Pancreas (tissue), 10 donors: ENCODE measurements around the gene TAS2R43. TPM values are rescaled to one million over a fixed set of nuclear protein-coding genes. Genes with fewer than 3 reads are reported as not detected.
"Not testable (repeated sequence)": the region's sequence is repeated elsewhere in the genome, so short reads cannot be mapped to it uniquely, and the experiment has no call there.

Source experiments
- ATAC-seq, 4 donors: fragments of 200-7000 bp; cut with Tn5 transposase; one replicate each; pipeline versions ENCODE4 v1.8.0 to v1.9.1; 2020; ENCODE audit warnings: mild to moderate bottlenecking in 4 of 4, moderate library complexity in 4 of 4
- DNase-seq, 6 donors: peaks; one replicate each; pipeline ENCODE4 v3.0.0-alpha.2; 2020
- FAIRE-seq: peaks from 2 replicates; lab custom pipeline; 2012; peaks lifted over from hg19 to GRCh38; lab: Jason Lieb, UNC
- H3K27ac ChIP-seq, 4 donors: fragments of 200-600 bp; sonication (generic); 1 replicate in 3 of 4; 2 replicates in 1 of 4; pipeline versions ENCODE4 v1.5.0 to v1.8.0; 2020
- H3K27me3 ChIP-seq, 4 donors: fragments of 200-600 bp; one replicate each; pipeline ENCODE4 v1.8.0; 2021
- H3K36me3 ChIP-seq, 3 donors: fragments of 200-600 bp; sonication (generic) in 1 of 3; one replicate each; pipeline versions ENCODE4 v1.5.0 to v1.8.0; 2020 to 2021
- H3K4me1 ChIP-seq, 3 donors: fragments of 200-600 bp; one replicate each; pipeline ENCODE4 v1.8.0; 2021
- H3K4me3 ChIP-seq, 4 donors: fragments of 200-600 bp; sonication (generic) in 2 of 4; one replicate each; pipeline versions ENCODE4 v1.5.0 to v1.8.0; 2020 to 2021
- H3K9me3 ChIP-seq, 4 donors: fragments of 200-600 bp; one replicate each; pipeline ENCODE4 v1.8.0; 2021
- CTCF ChIP-seq, 4 donors: fragments of 200-600 bp; sonication (generic) in 3 of 4; IDR thresholded peaks; one replicate each; pipeline versions ENCODE4 v1.5.0 to v1.8.0; 2021; ENCODE audit warnings: antibody characterized with exemption in 4 of 4
- WGBS, 2 donors: extraction: QIAGEN DNeasy Blood & Tissue Kit; methylation state at CpG; one replicate each; pipeline ENCODE4 v1.1.7; 2013; 5-methylcytosine and 5-hydroxymethylcytosine counted together
- intact Hi-C, 3 donors: fragments of 100-400 bp; cut with DNase I; formaldehyde crosslinking; loops; one replicate each; pipeline versions ENCODE4 v1.11.1 to v1.14.2; 2022
- polyA plus RNA-seq, 2 donors: library from polyadenylated mRNA; stranded (reverse); fragments of 200-250 nt; gene quantifications; one replicate each; pipeline ENCODE4 v1.2.3, GENCODE V29; 2013
- total RNA-seq, 6 donors: library from RNA; stranded (reverse); fragmentation: NEBNext Ultra II Directional in 4 of 6; extraction: Animal tissue kit (Norgen Biotek cat#: 25700) in 4 of 6; gene quantifications; one replicate each; pipeline versions ENCODE4 v1.2.1 to v1.2.4, GENCODE V29; 2021 to 2023
- donor health status: healthy with polysubstance abuse.
- donor health status: DM: no; HTN: no; CAD: no; lungs with moderate emphysema.
- donor health status: DM: no; HTN: no; CAD: no.
- donor health status: control.
- donor health status: control.
- donor health status: Bipolar disorder and iron deficiency.
- donor health status: DM: yes; HTN: yes; CAD: no.
- donor health status: DM: no; HTN: no; CAD: no.
- donor health status: DM: no; HTN: no; CAD: no.
- donor health status: DM: yes; HTN: yes; CAD: no.

TAS2R43 gene
- total and polyA plus RNA-seq, 8 donors = 0.16 to 0.28 (median 0.18) TPM; not detected in 3

GRCh38 chr12:11055306-11055705, 36.8 kb downstream of the TAS2R43 start:
- intact Hi-C loops = no loop called here
- peaks cover 0 to 3% (median 0%) of the 10 kb centered on the region in 3 donors for H3K4me1 ChIP-seq
- no peak for TF ChIP-seq CTCF (IDR thresholded peaks at IDR 0.05)
- 60 to 79% methylated on average over 2 of the region's 2 CpGs for WGBS, 2 donors
- H3K27me3 ChIP-seq = no peaks in the 10 kb centered on the region
- H3K27ac ChIP-seq = no peak overlapping the region
- no peak for FAIRE-seq
- no peak for ATAC-seq
- H3K4me3 ChIP-seq = no peak overlapping the region
- H3K36me3 ChIP-seq = no peaks in the 10 kb centered on the region
- no peak for DNase-seq
- no peaks in the 10 kb centered on the region for H3K9me3 ChIP-seq

GRCh38 chr12:11049806-11050531, 42.1 kb downstream of the TAS2R43 start:
- intact Hi-C loops, ATAC-seq, H3K36me3 ChIP-seq, H3K9me3 ChIP-seq, H3K4me1 ChIP-seq, DNase-seq, FAIRE-seq, H3K27me3 ChIP-seq, H3K27ac ChIP-seq, H3K4me3 ChIP-seq: not testable (repeated sequence)
- 96 to 98% methylated on average over 7 of the region's 7 CpGs for WGBS, 2 donors

GRCh38 chr12:11041366-11041765, 50.7 kb downstream of the TAS2R43 start:
- H3K9me3 ChIP-seq, DNase-seq, H3K4me1 ChIP-seq, H3K36me3 ChIP-seq, intact Hi-C loops, H3K27ac ChIP-seq, H3K27me3 ChIP-seq, ATAC-seq, FAIRE-seq, H3K4me3 ChIP-seq: not testable (repeated sequence)
- WGBS, 2 donors = 44 to 83% methylated on average over 2 of the region's 2 CpGs

Other genes with a start within 250 kb of the TAS2R43 start
- gene PRR4, start 242.8 kb downstream of the TAS2R43 start, total RNA-seq = 1 to 10 TPM in 1 of 6 donors, under 1 TPM in 4, not detected in 1; 0.32 to 1.8 (median 0.55) TPM
- 1 to 10 TPM; 3.8 to 4.3 TPM for gene PRR4, start 242.8 kb downstream of the TAS2R43 start, polyA plus RNA-seq
- 10 to 100 TPM in 1 of 6 donors, 1 to 10 TPM in 5; 4.7 to 11.0 (median 6.7) TPM for gene PRH1, start 208.1 kb downstream of the TAS2R43 start, total RNA-seq
- gene PRH1, start 208.1 kb downstream of the TAS2R43 start, polyA plus RNA-seq = 1 to 10 TPM; 2.0 to 2.5 TPM
- under 1 TPM; 0.47 to 0.91 (median 0.72) TPM for gene TAS2R13, start 182.8 kb downstream of the TAS2R43 start, total RNA-seq
- gene TAS2R13, start 182.8 kb downstream of the TAS2R43 start, polyA plus RNA-seq = not detected
- not detected for gene PRH2, start 163.1 kb downstream of the TAS2R43 start, total RNA-seq
- under 1 TPM in 1 of 2 donors, not detected in 1; 0.42 TPM for gene PRH2, start 163.1 kb downstream of the TAS2R43 start, polyA plus RNA-seq
- 1 to 10 TPM in 1 of 6 donors, under 1 TPM in 5; 0.83 to 1.7 (median 0.88) TPM for gene TAS2R14, start 153.1 kb downstream of the TAS2R43 start, total RNA-seq
- 1 to 10 TPM in 1 of 2 donors, under 1 TPM in 1; 0.91 to 1.5 TPM for gene TAS2R14, start 153.1 kb downstream of the TAS2R43 start, polyA plus RNA-seq
- under 1 TPM; 0.40 to 0.74 (median 0.60) TPM for gene TAS2R50, start 105.4 kb downstream of the TAS2R43 start, total RNA-seq
- not detected for gene TAS2R50, start 105.4 kb downstream of the TAS2R43 start, polyA plus RNA-seq
- gene TAS2R20, start 94.0 kb downstream of the TAS2R43 start, total RNA-seq = under 1 TPM; 0.42 to 0.98 (median 0.76) TPM
- under 1 TPM in 1 of 2 donors, not detected in 1; 0.35 TPM for gene TAS2R20, start 94.0 kb downstream of the TAS2R43 start, polyA plus RNA-seq
- gene TAS2R19, start 69.7 kb downstream of the TAS2R43 start, total RNA-seq = 1 to 10 TPM in 3 of 6 donors, under 1 TPM in 3; 0.76 to 2.0 (median 1.2) TPM
- under 1 TPM; 0.19 to 0.28 TPM for gene TAS2R19, start 69.7 kb downstream of the TAS2R43 start, polyA plus RNA-seq
- 1 to 10 TPM in 5 of 6 donors, under 1 TPM in 1; 0.85 to 2.9 (median 1.6) TPM for gene TAS2R31, start 60.9 kb downstream of the TAS2R43 start, total RNA-seq
- under 1 TPM; 0.23 TPM for gene TAS2R31, start 60.9 kb downstream of the TAS2R43 start, polyA plus RNA-seq
- under 1 TPM; 0.43 to 0.61 (median 0.55) TPM for gene TAS2R46, start 30.0 kb downstream of the TAS2R43 start, total RNA-seq
- gene TAS2R46, start 30.0 kb downstream of the TAS2R43 start, polyA plus RNA-seq = not detected
- gene TAS2R30, start 42.3 kb upstream of the TAS2R43 start, total RNA-seq = 1 to 10 TPM in 5 of 6 donors, under 1 TPM in 1; 0.98 to 2.6 (median 1.5) TPM
- gene TAS2R30, start 42.3 kb upstream of the TAS2R43 start, polyA plus RNA-seq = not detected
- gene SMIM10L1, start 78.9 kb upstream of the TAS2R43 start, total RNA-seq = 1 to 10 TPM; 1.9 to 5.5 (median 3.3) TPM
- gene SMIM10L1, start 78.9 kb upstream of the TAS2R43 start, polyA plus RNA-seq = 1 to 10 TPM; 4.2 to 6.4 TPM
- not detected for gene TAS2R42, start 94.6 kb upstream of the TAS2R43 start, total RNA-seq
- not detected for gene TAS2R42, start 94.6 kb upstream of the TAS2R43 start, polyA plus RNA-seq
- gene PRB3, start 177.4 kb upstream of the TAS2R43 start, total RNA-seq = not detected
- not detected for gene PRB3, start 177.4 kb upstream of the TAS2R43 start, polyA plus RNA-seq
- not detected for gene PRB4, start 218.1 kb upstream of the TAS2R43 start, total RNA-seq
- gene PRB4, start 218.1 kb upstream of the TAS2R43 start, polyA plus RNA-seq = not detected